Esophagus muscularis mucosa (tissue), 4 donors: ENCODE measurements around the gene RPLP1. TPM values are rescaled to one million over a fixed set of nuclear protein-coding genes. Genes with fewer than 3 reads are reported as not detected.

Experiments
- DNase-seq: peaks from one replicate; pipeline ENCODE4 v3.0.0-alpha.2; 2017; ENCODE audit errors: extremely low spot score
- H3K27ac ChIP-seq, 4 donors: fragments of 200-600 bp; sonication (generic); replicated peaks in 1 of 4; 1 replicate in 3 of 4; 2 replicates in 1 of 4; pipeline ENCODE4 v1.5.1; 2016 to 2019; ENCODE audit warnings: mild to moderate bottlenecking in 1 of 4
- H3K27me3 ChIP-seq, 4 donors: fragments of 200-600 bp; sonication (generic); one replicate each; pipeline versions ENCODE4 v1.5.1 to v1.6.0; 2016 to 2019
- H3K36me3 ChIP-seq, 4 donors: fragments of 200-600 bp; sonication (generic); one replicate each; pipeline ENCODE4 v1.5.1; 2016 to 2019
- H3K4me1 ChIP-seq, 4 donors: fragments of 200-600 bp; sonication (generic); one replicate each; pipeline ENCODE4 v1.5.1; 2016 to 2019
- H3K4me3 ChIP-seq, 4 donors: fragments of 200-600 bp; sonication (generic); 1 replicate in 2 of 4; 2 replicates in 2 of 4; pipeline ENCODE4 v1.5.1; 2016 to 2019; ENCODE audit warnings: mild to moderate bottlenecking in 4 of 4, moderate library complexity in 1 of 4
- H3K9me3 ChIP-seq, 4 donors: fragments of 200-600 bp; sonication (generic); 1 replicate in 3 of 4; 2 replicates in 1 of 4; pipeline ENCODE4 v1.5.1; 2016 to 2019
- CTCF ChIP-seq, 3 experiments: fragments of 200-600 bp in 2 of 3; fragments of 450-650 bp in 1 of 3; sonication (generic) in 2 of 3; IDR thresholded peaks; one replicate each; pipeline ENCODE4 v1.5.1; 2017 to 2019; ENCODE audit warnings: antibody characterized with exemption in 3 of 3, mild to moderate bottlenecking in 2 of 3, moderate library complexity in 1 of 3
- EP300 ChIP-seq: sonication (generic); formaldehyde crosslinking; IDR thresholded peaks from one replicate; pipeline ENCODE4 v1.6.1; 2017; ENCODE audit warnings: antibody characterized with exemption
- POLR2A ChIP-seq: fragments of 450-650 bp; IDR thresholded peaks from one replicate; pipeline ENCODE4 v1.6.1; 2017; ENCODE audit warnings: antibody characterized with exemption, moderate library complexity, mild to moderate bottlenecking, low read depth
- POLR2AphosphoS5 ChIP-seq, 2 donors: sonication (generic); formaldehyde crosslinking; IDR thresholded peaks; one replicate each; pipeline ENCODE4 v1.6.1; 2017; ENCODE audit warnings: antibody characterized with exemption in 2 of 2
- WGBS: methylation state at CpG from one replicate; pipeline ENCODE4 v1.1.5; 2018; 5-methylcytosine and 5-hydroxymethylcytosine counted together
- intact Hi-C: fragments of 100-400 bp; cut with DNase I; formaldehyde crosslinking; loops from one replicate; pipeline ENCODE4 v1.15.1; 2023
- total RNA-seq, 4 donors: library from RNA; depleted of rRNA; stranded (reverse); fragments of >200 nt; gene quantifications; one replicate each; pipeline versions ENCODE4 v1.1.0 to v1.2.1, GENCODE V29; 2016

RPLP1 gene
- total RNA-seq, 4 donors from 2014 or later: 460 to 623 (median 514) TPM

GRCh38 chr15:69496001-69496400 lies 43.4 kb downstream of the RPLP1 start:
- 64% methylated on average over 2 of the region's 2 CpGs for WGBS
- H3K4me3 ChIP-seq: no peak overlapping the region
- TF ChIP-seq POLR2A (no peak), EP300 (no peak), CTCF (IDR thresholded peaks at IDR 0.05) (no peak), POLR2AphosphoS5 (IDR thresholded peaks at IDR 0.05) (no peak)
- DNase-seq: no peak
- H3K9me3 ChIP-seq: no peaks in the 10 kb centered on the region
- intact Hi-C loops: no loop called here
- no peaks in the 10 kb centered on the region for H3K36me3 ChIP-seq
- no peak overlapping the region for H3K27ac ChIP-seq
- H3K4me1 ChIP-seq: peaks cover 5 to 17% (median 15%) of the 10 kb centered on the region in 4 donors
- H3K27me3 ChIP-seq: no peaks in the 10 kb centered on the region

GRCh38 chr15:69497076-69497475 lies 44.5 kb downstream of the RPLP1 start:
- Histone ChIP-seq H3K27ac (no peak overlapping the region), H3K4me1 (peaks cover 5 to 17% (median 15%) of the 10 kb centered on the region in 4 donors), H3K27me3 (no peaks in the 10 kb centered on the region), H3K4me3 (no peak overlapping the region), H3K9me3 (no peaks in the 10 kb centered on the region), H3K36me3 (no peaks in the 10 kb centered on the region)
- 100% methylated on average over 1 of the region's 1 CpG for WGBS
- no peak for DNase-seq
- intact Hi-C loops: no loop called here
- TF ChIP-seq EP300 (no peak), CTCF (IDR thresholded peaks at IDR 0.05) (no peak), POLR2A (no peak), POLR2AphosphoS5 (IDR thresholded peaks at IDR 0.05) (no peak)

- Histone ChIP-seq H3K27ac (no peak overlapping the region), H3K27me3 (no peaks in the 10 kb centered on the region), H3K4me1 (peaks cover 5 to 17% (median 15%) of the 10 kb centered on the region in 4 donors), H3K36me3 (no peaks in the 10 kb centered on the region), H3K4me3 (no peak overlapping the region), H3K9me3 (no peaks in the 10 kb centered on the region)
- TF ChIP-seq POLR2A: no peak
- no peak for TF ChIP-seq CTCF (IDR thresholded peaks at IDR 0.05)
- TF ChIP-seq EP300: no peak
- TF ChIP-seq POLR2AphosphoS5 (IDR thresholded peaks at IDR 0.05): no peak
- intact Hi-C loops: no loop called here
- 88% methylated on average over 1 of the region's 1 CpG for WGBS
- DNase-seq: no peak
Observed at GRCh38 chr15:69497667-69498066, 45.0 kb downstream of the RPLP1 start.

GRCh38 chr15:69498282-69498681 lies 45.7 kb downstream of the RPLP1 start:
- H3K4me1 ChIP-seq: peaks cover 5 to 17% (median 15%) of the 10 kb centered on the region in 4 donors
- TF ChIP-seq POLR2A (no peak), EP300 (no peak), POLR2AphosphoS5 (IDR thresholded peaks at IDR 0.05) (no peak)
- no peak for DNase-seq
- no peaks in the 10 kb centered on the region for H3K36me3 ChIP-seq
- H3K27ac ChIP-seq: no peak overlapping the region
- no peak overlapping the region for H3K4me3 ChIP-seq
- intact Hi-C loops: no loop called here
- 93% methylated on average over 15 of the region's 15 CpGs for WGBS
- H3K27me3 ChIP-seq: no peaks in the 10 kb centered on the region
- H3K9me3 ChIP-seq: no peaks in the 10 kb centered on the region

- DNase-seq: no peak
- H3K4me3 ChIP-seq: no peak overlapping the region
- no peaks in the 10 kb centered on the region for H3K27me3 ChIP-seq
- intact Hi-C loops: no loop called here
- no peaks in the 10 kb centered on the region for H3K36me3 ChIP-seq
- H3K9me3 ChIP-seq: no peaks in the 10 kb centered on the region
- 80% methylated on average over 6 of the region's 6 CpGs for WGBS
- TF ChIP-seq EP300: no peak
- no peak for TF ChIP-seq CTCF (IDR thresholded peaks at IDR 0.05)
- TF ChIP-seq POLR2AphosphoS5 (IDR thresholded peaks at IDR 0.05): no peak
- no peak for TF ChIP-seq POLR2A
- no peak overlapping the region for H3K27ac ChIP-seq
- peaks cover 5 to 17% (median 15%) of the 10 kb centered on the region in 4 donors for H3K4me1 ChIP-seq
Observed at GRCh38 chr15:69498987-69499386, 46.4 kb downstream of the RPLP1 start.
